Fibroblast of lung (primary cell): Measurements from ENCODE around the gene GNAI2.

ENCODE experiments used
- CTCF ChIP-seq, 2 donors: IDR thresholded peaks in 1 of 2; conservative IDR thresholded peaks in 1 of 2; 1 replicate in 1 of 2; 2 replicates in 1 of 2; pipeline ENCODE4 v1.5.1; 2011 to 2012; ENCODE audit warnings: low read length in 2 of 2, control low read depth in 1 of 2, inconsistent platforms in 1 of 2, low read depth in 1 of 2, mild to moderate bottlenecking in 1 of 2
- EZH2 ChIP-seq: IDR thresholded peaks from 2 replicates; pipeline ENCODE4 v1.5.1; 2012; ENCODE audit warnings: low read length, control low read depth, mild to moderate bottlenecking; ENCODE audit errors: missing control alignments

DNA sequence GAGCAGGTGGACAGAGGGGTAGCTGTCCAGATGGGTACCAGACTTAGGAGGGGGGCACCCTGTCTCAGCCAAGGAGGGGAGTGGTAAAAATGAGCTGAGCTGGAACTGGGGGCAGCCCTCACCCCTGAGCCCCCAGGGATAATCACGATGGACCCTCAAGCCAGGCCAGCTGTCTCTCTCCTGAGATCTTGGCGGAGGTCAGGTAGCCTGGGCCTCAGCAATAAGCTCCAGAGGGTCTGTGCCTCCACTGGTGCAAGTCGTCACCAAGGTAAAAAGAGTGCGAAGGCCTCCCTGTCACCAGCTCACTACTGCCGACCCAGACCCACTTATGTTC lies 25.9 kb upstream of the GNAI2 start:
- TF ChIP-seq CTCF (conservative IDR thresholded peaks at IDR 0.05 in 1 of 2, IDR thresholded peaks at IDR 0.05 in 1 of 2; ENCODE audit: low read depth in 1 of 2, low read length in 2 of 2) = no peak
- no peak for TF ChIP-seq EZH2
